ENCODE data around the gene COL13A1.

GRCh38 chr10:69880301-69881081 lies 78.8 kb downstream of the COL13A1 start:
- TF ChIP-seq YY1 (IDR thresholded peaks at IDR 0.05; ENCODE audit: insufficient read depth, insufficient read length) (no peak), ZNF274 (IDR thresholded peaks at IDR 0.05; ENCODE audit: low read depth, low read length) (no peak), SUZ12 (IDR thresholded peaks at IDR 0.05; ENCODE audit: extremely low read depth, insufficient read depth, insufficient read length) (no peak)

All from NT2/D1 (cell line).